Thyroid gland (tissue), 4 donors: ENCODE results near the gene APOL2.

ENCODE experiments used
- POLR2A ChIP-seq, 2 donors: fragments of 450-650 bp; IDR thresholded peaks; one replicate each; pipeline ENCODE4 v1.6.1; 2017; ENCODE audit warnings: antibody characterized with exemption in 2 of 2, mild to moderate bottlenecking in 2 of 2, moderate library complexity in 1 of 2
- TF ChIP-seq, protein P1 (sequence below), 6 experiments: fragments of 200-600 bp in 3 of 6; fragments of 450-650 bp in 3 of 6; sonication (generic) in 3 of 6; IDR thresholded peaks; one replicate each; pipeline ENCODE4 v1.5.1; 2016 to 2019; ENCODE audit warnings: antibody characterized with exemption in 6 of 6, mild to moderate bottlenecking in 2 of 6, inconsistent platforms in 1 of 6, moderate library complexity in 1 of 6

DNA sequence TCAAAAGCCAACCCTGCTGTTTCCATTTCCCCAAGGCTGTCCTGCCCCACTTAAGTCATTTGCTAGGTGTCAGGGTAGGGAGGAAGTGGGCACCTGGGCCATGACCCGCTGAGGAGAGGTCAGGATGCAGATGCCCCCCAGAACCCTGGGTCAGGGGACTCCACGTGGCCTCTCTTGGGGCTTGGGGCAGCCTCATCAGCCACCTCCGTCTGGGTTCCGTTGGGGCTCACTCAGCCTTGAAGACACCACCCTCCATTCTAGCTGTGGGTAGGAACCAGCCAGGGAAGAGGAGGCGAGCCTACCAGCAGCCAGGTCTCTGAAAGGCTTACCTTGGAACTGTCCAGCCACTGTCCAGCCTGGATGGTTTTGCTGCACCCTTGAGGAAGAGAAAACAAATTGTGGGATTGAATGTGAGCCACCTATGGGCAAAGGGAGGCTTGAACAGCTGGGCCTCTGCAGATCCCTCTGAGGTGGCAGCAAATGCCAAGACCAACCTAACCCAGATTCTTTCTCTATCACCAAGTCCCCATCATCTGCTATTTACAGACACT, 40.3 kb downstream of the APOL2 start:
- TF ChIP-seq, protein P1, sequence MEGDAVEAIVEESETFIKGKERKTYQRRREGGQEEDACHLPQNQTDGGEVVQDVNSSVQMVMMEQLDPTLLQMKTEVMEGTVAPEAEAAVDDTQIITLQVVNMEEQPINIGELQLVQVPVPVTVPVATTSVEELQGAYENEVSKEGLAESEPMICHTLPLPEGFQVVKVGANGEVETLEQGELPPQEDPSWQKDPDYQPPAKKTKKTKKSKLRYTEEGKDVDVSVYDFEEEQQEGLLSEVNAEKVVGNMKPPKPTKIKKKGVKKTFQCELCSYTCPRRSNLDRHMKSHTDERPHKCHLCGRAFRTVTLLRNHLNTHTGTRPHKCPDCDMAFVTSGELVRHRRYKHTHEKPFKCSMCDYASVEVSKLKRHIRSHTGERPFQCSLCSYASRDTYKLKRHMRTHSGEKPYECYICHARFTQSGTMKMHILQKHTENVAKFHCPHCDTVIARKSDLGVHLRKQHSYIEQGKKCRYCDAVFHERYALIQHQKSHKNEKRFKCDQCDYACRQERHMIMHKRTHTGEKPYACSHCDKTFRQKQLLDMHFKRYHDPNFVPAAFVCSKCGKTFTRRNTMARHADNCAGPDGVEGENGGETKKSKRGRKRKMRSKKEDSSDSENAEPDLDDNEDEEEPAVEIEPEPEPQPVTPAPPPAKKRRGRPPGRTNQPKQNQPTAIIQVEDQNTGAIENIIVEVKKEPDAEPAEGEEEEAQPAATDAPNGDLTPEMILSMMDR (IDR thresholded peaks at IDR 0.05) = no peak
- TF ChIP-seq POLR2A (IDR thresholded peaks at IDR 0.05) = no peak
